ENCODE results near the gene LRRC53. TPM values are rescaled to one million over a fixed set of nuclear protein-coding genes. Genes with fewer than 3 reads are reported as not detected.

LRRC53 gene
- total RNA-seq, 6 experiments from 2014 or later, result not detected

DNA sequence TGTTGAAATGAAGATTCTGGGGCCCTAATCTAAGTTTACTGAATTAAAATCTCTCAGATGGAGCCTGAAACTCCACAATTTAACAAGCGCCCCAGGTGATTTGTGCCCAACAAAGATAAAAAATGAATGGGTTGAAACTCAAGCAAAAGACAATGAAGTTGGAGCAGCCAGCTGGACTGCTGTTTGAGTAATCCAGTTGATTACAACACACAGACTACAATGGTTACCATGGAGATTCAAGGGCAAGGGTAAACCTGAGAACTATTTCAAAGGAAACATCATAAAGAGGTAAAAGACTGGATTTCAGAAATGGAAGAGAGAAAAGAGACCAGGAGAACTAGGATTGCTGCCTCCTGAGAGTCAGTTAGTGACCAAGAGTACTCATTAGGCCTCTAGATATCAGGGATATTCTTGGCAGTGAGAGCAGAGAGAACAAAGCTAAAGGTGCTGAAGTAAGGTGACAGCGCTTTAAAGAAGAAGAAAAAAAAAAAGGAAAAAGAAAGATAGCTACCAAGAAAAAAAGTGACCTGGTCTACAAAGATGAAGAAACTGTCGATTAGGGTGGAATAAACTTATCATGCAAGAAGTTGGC is 44.5 kb downstream of the LRRC53 start:
- H3K27ac Mint-ChIP-seq, result no peak overlapping the region

GRCh38 chr1:74465193-74465681 is 47.2 kb downstream of the LRRC53 start:
- Mint-ChIP-seq H3K36me3 (ENCODE audit: low read depth) (no peaks in the 10 kb centered on the region), H3K4me3 (no peak overlapping the region), H3K9me3 (peaks cover 4% of the 10 kb centered on the region; the same call in 1 of the 2 replicates), H3K27ac (no peak overlapping the region), H3K4me1 (ENCODE audit: low read depth) (no peaks in the 10 kb centered on the region), H3K27me3 (ENCODE audit: insufficient read depth) (no peaks in the 10 kb centered on the region)
- no peak for TF ChIP-seq CTCF (IDR thresholded peaks at IDR 0.05)
- no peak for DNase-seq

More for the DNA sequence above, 44.5 kb downstream of the LRRC53 start:
- no peak overlapping the region for H3K4me3 Mint-ChIP-seq
- H3K9me3 Mint-ChIP-seq, result peaks cover 4% of the 10 kb centered on the region; the same call in 1 of the 2 replicates
- no peaks in the 10 kb centered on the region for H3K27me3 Mint-ChIP-seq (ENCODE audit: insufficient read depth)
- no peaks in the 10 kb centered on the region for H3K4me1 Mint-ChIP-seq (ENCODE audit: low read depth)
- no peaks in the 10 kb centered on the region for H3K36me3 Mint-ChIP-seq (ENCODE audit: low read depth)
- DNase-seq, result no peak
- TF ChIP-seq CTCF (IDR thresholded peaks at IDR 0.05), result no peak

GRCh38 chr1:74464037-74464436 is 48.4 kb downstream of the LRRC53 start:
- H3K27me3 Mint-ChIP-seq (ENCODE audit: insufficient read depth), result no peaks in the 10 kb centered on the region
- no peak for DNase-seq
- no peak overlapping the region for H3K27ac Mint-ChIP-seq
- peaks cover 4% of the 10 kb centered on the region; the same call in 1 of the 2 replicates for H3K9me3 Mint-ChIP-seq
- H3K4me3 Mint-ChIP-seq, result no peak overlapping the region
- no peak for TF ChIP-seq CTCF (IDR thresholded peaks at IDR 0.05)
- H3K36me3 Mint-ChIP-seq (ENCODE audit: low read depth), result no peaks in the 10 kb centered on the region
- H3K4me1 Mint-ChIP-seq (ENCODE audit: low read depth), result no peaks in the 10 kb centered on the region

- Mint-ChIP-seq H3K4me3 (no peak overlapping the region), H3K27me3 (ENCODE audit: insufficient read depth) (no peaks in the 10 kb centered on the region), H3K9me3 (peaks cover 4% of the 10 kb centered on the region; the same call in 1 of the 2 replicates), H3K4me1 (ENCODE audit: low read depth) (no peaks in the 10 kb centered on the region), H3K27ac (no peak overlapping the region), H3K36me3 (ENCODE audit: low read depth) (no peaks in the 10 kb centered on the region)
- no peak for TF ChIP-seq CTCF (IDR thresholded peaks at IDR 0.05)
- no peak for DNase-seq
Observed at GRCh38 chr1:74463333-74463988, 49.0 kb downstream of the LRRC53 start.

DNA sequence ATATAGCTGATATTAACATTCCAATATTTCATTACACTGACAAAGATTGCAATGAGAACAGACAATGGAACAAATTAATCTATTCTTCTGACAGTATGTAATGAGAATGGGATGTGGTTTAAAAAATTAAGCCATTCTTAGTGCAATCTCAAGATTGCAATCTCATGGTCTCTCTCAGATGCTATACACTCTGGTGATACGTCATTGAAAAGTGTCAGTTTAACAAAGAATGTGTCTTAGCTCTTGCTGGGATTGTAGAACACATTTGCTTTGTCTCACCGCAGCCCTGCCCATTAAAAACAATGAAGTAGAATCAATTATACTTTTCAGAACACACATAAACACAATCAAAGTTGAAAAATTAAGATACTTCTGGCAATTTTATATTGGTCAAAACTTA is 55.2 kb downstream of the LRRC53 start:
- no peak overlapping the region for H3K4me3 Mint-ChIP-seq
- H3K27me3 Mint-ChIP-seq (ENCODE audit: insufficient read depth), result no peaks in the 10 kb centered on the region; the same call in 1 of the 2 replicates
- H3K9me3 Mint-ChIP-seq, result peaks cover 16% of the 10 kb centered on the region
- no peak for TF ChIP-seq CTCF (IDR thresholded peaks at IDR 0.05)
- H3K36me3 Mint-ChIP-seq (ENCODE audit: low read depth), result no peaks in the 10 kb centered on the region
- no peaks in the 10 kb centered on the region for H3K4me1 Mint-ChIP-seq (ENCODE audit: low read depth)
- no peak overlapping the region for H3K27ac Mint-ChIP-seq
- no peak for DNase-seq

Data from HFFc6 (cell line).